GM12891 (cell line): ENCODE measurements around the gene CIB2.
A peak's percentile ranks its signal among the peaks of the same experiment; 100 is the strongest.

Experiments used
- DNase-seq: peaks from one replicate; pipeline ENCODE4 v3.0.0; 2011; ENCODE audit warnings: low spot score; ENCODE audit not compliant: insufficient read length
- FAIRE-seq: peaks from 2 replicates; lab custom pipeline; 2011; peaks lifted over from hg19 to GRCh38; lab: Jason Lieb, UNC
- PAX5 ChIP-seq: IDR thresholded peaks from 2 replicates; pipeline ENCODE4 v1.6.1; 2011; ENCODE audit warnings: low read length, moderate library complexity, mild to moderate bottlenecking; ENCODE audit not compliant: insufficient read depth, severe bottlenecking
- POLR2A ChIP-seq: IDR thresholded peaks from 2 replicates; pipeline ENCODE4 v1.6.1; 2011; ENCODE audit warnings: low read depth, low read length, control low read depth
- POLR2AphosphoS5 ChIP-seq: IDR thresholded peaks from 2 replicates; pipeline ENCODE4 v1.6.1; 2011; ENCODE audit warnings: low read depth, low read length, control low read depth
- POU2F2 ChIP-seq: IDR thresholded peaks from 2 replicates; pipeline ENCODE4 v1.6.1; 2011; ENCODE audit warnings: low read depth, mild to moderate bottlenecking, control low read depth, low read length, moderate library complexity
- SPI1 ChIP-seq: IDR thresholded peaks from 2 replicates; pipeline ENCODE4 v1.6.1; 2011; ENCODE audit warnings: low read depth, low read length, control low read depth
- TAF1 ChIP-seq: IDR thresholded peaks from 2 replicates; pipeline ENCODE4 v1.6.1; 2011; ENCODE audit warnings: low read depth, low read length, control low read depth

The CIB2 gene

GRCh38 chr15:78082106-78082742 lies 49.0 kb downstream of the CIB2 start:
- no peak for FAIRE-seq
- TF ChIP-seq SPI1 = no peak
- no peak for TF ChIP-seq POLR2A
- no peak for TF ChIP-seq POU2F2
- no peak for TF ChIP-seq TAF1
- TF ChIP-seq PAX5 = no peak
- no peak for TF ChIP-seq POLR2AphosphoS5
- no peak for DNase-seq

- DNase-seq (no peak), FAIRE-seq (no peak)
- TF ChIP-seq TAF1 = no peak
- TF ChIP-seq PAX5 = no peak
- TF ChIP-seq POLR2AphosphoS5 = no peak
- TF ChIP-seq POLR2A = no peak
- TF ChIP-seq POU2F2 = no peak
- TF ChIP-seq SPI1 = no peak
Measured at GRCh38 chr15:78080088-78080460, 51.2 kb downstream of the CIB2 start.

GRCh38 chr15:78079298-78080087 lies 51.8 kb downstream of the CIB2 start:
- FAIRE-seq (no peak), DNase-seq (no peak)
- no peak for TF ChIP-seq TAF1
- no peak for TF ChIP-seq POU2F2
- no peak for TF ChIP-seq POLR2A
- no peak for TF ChIP-seq SPI1
- no peak for TF ChIP-seq POLR2AphosphoS5
- TF ChIP-seq PAX5 = no peak

GRCh38 chr15:78077871-78078210 lies 53.4 kb downstream of the CIB2 start:
- DNase-seq = no peak
- no peak for FAIRE-seq
- TF ChIP-seq SPI1 (no peak), PAX5 (no peak), POLR2AphosphoS5 (no peak), POLR2A (no peak), POU2F2 (no peak), TAF1 (no peak)

- no peak for TF ChIP-seq POLR2AphosphoS5
- no peak for TF ChIP-seq TAF1
- no peak for TF ChIP-seq POLR2A
- no peak for TF ChIP-seq POU2F2
- no peak for TF ChIP-seq SPI1
- TF ChIP-seq PAX5 = no peak
- DNase-seq (peak; percentile 81), FAIRE-seq (peak; percentile 84)
Measured at GRCh38 chr15:78077053-78077870, 54.0 kb downstream of the CIB2 start, which contains the start of gene TBC1D2B. TBC1D2B (minus strand) TSS chr15:78077711; CDS start chr15:78077652, 59 bp downstream.

- DNase-seq = no peak
- TF ChIP-seq SPI1 = no peak
- TF ChIP-seq TAF1 = no peak
- TF ChIP-seq POLR2A = no peak
- TF ChIP-seq PAX5 = no peak
- no peak for TF ChIP-seq POLR2AphosphoS5
- TF ChIP-seq POU2F2 = no peak
- no peak for FAIRE-seq
Measured at GRCh38 chr15:78076231-78077052, 54.8 kb downstream of the CIB2 start.

- no peak for DNase-seq
- TF ChIP-seq POLR2AphosphoS5 (no peak), TAF1 (no peak), PAX5 (no peak), SPI1 (no peak), POU2F2 (no peak), POLR2A (no peak)
Measured at GRCh38 chr15:78075490-78076230, 55.6 kb downstream of the CIB2 start.

GRCh38 chr15:78073046-78073787 lies 58.0 kb downstream of the CIB2 start:
- DNase-seq = no peak
- no peak for TF ChIP-seq PAX5
- TF ChIP-seq POU2F2 = no peak
- no peak for TF ChIP-seq POLR2AphosphoS5
- TF ChIP-seq TAF1 = no peak
- no peak for TF ChIP-seq SPI1
- no peak for TF ChIP-seq POLR2A
- FAIRE-seq = no peak

More at GRCh38 chr15:78075490-78076230, 55.6 kb downstream of the CIB2 start:
- FAIRE-seq = no peak
